Tibial nerve (tissue), 4 donors: ENCODE results near the gene NCAPH2. TPM values are rescaled to one million over a fixed set of nuclear protein-coding genes. Genes with fewer than 3 reads are reported as not detected.
"Not testable (repeated sequence)": the region's sequence is repeated elsewhere in the genome, so short reads cannot be mapped to it uniquely, and the experiment has no call there.

Experiments used
- DNase-seq, 2 donors: peaks; one replicate each; pipeline ENCODE4 v3.0.0-alpha.2; 2019; ENCODE audit warnings: low spot score in 2 of 2
- H3K27ac ChIP-seq, 4 donors: fragments of 200-600 bp; sonication (generic) in 3 of 4; one replicate each; pipeline ENCODE4 v1.5.1; 2017 to 2019; ENCODE audit warnings: mild to moderate bottlenecking in 1 of 4
- H3K27me3 ChIP-seq, 2 donors: fragments of 200-600 bp; sonication (generic) in 1 of 2; one replicate each; pipeline versions ENCODE4 v1.5.1 to v1.6.0; 2017 to 2019
- H3K36me3 ChIP-seq, 3 donors: fragments of 200-600 bp; sonication (generic); one replicate each; pipeline ENCODE4 v1.5.1; 2018 to 2019
- H3K4me1 ChIP-seq, 4 donors: fragments of 200-600 bp; sonication (generic) in 3 of 4; one replicate each; pipeline ENCODE4 v1.5.1; 2017 to 2019
- H3K4me3 ChIP-seq, 4 donors: fragments of 200-600 bp; sonication (generic) in 3 of 4; one replicate each; pipeline ENCODE4 v1.5.1; 2017 to 2019; ENCODE audit warnings: mild to moderate bottlenecking in 1 of 4, moderate library complexity in 1 of 4
- H3K9me3 ChIP-seq, 4 donors: fragments of 200-600 bp; sonication (generic) in 3 of 4; one replicate each; pipeline ENCODE4 v1.5.1; 2017 to 2019
- CTCF ChIP-seq, 5 experiments: fragments of 200-600 bp in 3 of 5; fragments of 450-650 bp in 2 of 5; sonication (generic) in 3 of 5; IDR thresholded peaks; one replicate each; pipeline ENCODE4 v1.5.1; 2016 to 2019; ENCODE audit warnings: antibody characterized with exemption in 5 of 5, mild to moderate bottlenecking in 3 of 5, moderate library complexity in 2 of 5
- EP300 ChIP-seq, 2 donors: sonication (generic); formaldehyde crosslinking; IDR thresholded peaks; one replicate each; pipeline ENCODE4 v1.6.1; 2017; ENCODE audit warnings: antibody characterized with exemption in 2 of 2, mild to moderate bottlenecking in 1 of 2
- POLR2A ChIP-seq, 2 donors: fragments of 450-650 bp; IDR thresholded peaks; one replicate each; pipeline ENCODE4 v1.6.1; 2017; ENCODE audit warnings: antibody characterized with exemption in 2 of 2, mild to moderate bottlenecking in 2 of 2, moderate library complexity in 2 of 2
- WGBS, 2 donors: methylation state at CpG; one replicate each; pipeline ENCODE4 v1.1.5; 2018; 5-methylcytosine and 5-hydroxymethylcytosine counted together
- total RNA-seq, 4 donors: library from RNA; depleted of rRNA; stranded (reverse); fragments of >200 nt; gene quantifications; one replicate each; pipeline ENCODE4 v1.1.0, GENCODE V29; 2016

The NCAPH2 gene
- total RNA-seq, 4 donors from 2014 or later = 43.9 to 57.3 (median 45.0) TPM

- H3K9me3 ChIP-seq, H3K4me3 ChIP-seq, H3K36me3 ChIP-seq: not testable (repeated sequence)
- H3K27me3 ChIP-seq = peaks cover 3 to 59% of the 10 kb centered on the region in 2 donors
- peak overlapping the region in 3 of 4 donors; percentile 44 to 52 (median 49) for H3K27ac ChIP-seq
- WGBS, 2 donors = 48 to 50% methylated on average over 21 of the region's 21 CpGs
- peaks cover 0 to 47% (median 32%) of the 10 kb centered on the region in 4 donors for H3K4me1 ChIP-seq
- peak in 1 of 2 donors; percentile 25 for DNase-seq
- TF ChIP-seq POLR2A (IDR thresholded peaks at IDR 0.05) = peak; percentile 22 to 25
- TF ChIP-seq EP300 (IDR thresholded peaks at IDR 0.05) = peak in 1 of 2 donors; percentile 50
Observed at GRCh38 chr22:50533856-50534711, 26.1 kb downstream of the NCAPH2 start.

GRCh38 chr22:50535113-50535512 is 27.1 kb downstream of the NCAPH2 start:
- peaks cover 3 to 53% of the 10 kb centered on the region in 2 donors for H3K27me3 ChIP-seq
- TF ChIP-seq CTCF (IDR thresholded peaks at IDR 0.05) (no peak), EP300 (IDR thresholded peaks at IDR 0.05) (no peak), POLR2A (IDR thresholded peaks at IDR 0.05) (no peak)
- H3K36me3 ChIP-seq = no peaks in the 10 kb centered on the region
- H3K9me3 ChIP-seq = no peaks in the 10 kb centered on the region
- no peak overlapping the region for H3K27ac ChIP-seq
- 85 to 88% methylated on average over 8 of the region's 8 CpGs for WGBS, 2 donors
- H3K4me3 ChIP-seq = no peak overlapping the region
- DNase-seq = no peak
- H3K4me1 ChIP-seq = peaks cover 0 to 44% (median 36%) of the 10 kb centered on the region in 4 donors

DNA sequence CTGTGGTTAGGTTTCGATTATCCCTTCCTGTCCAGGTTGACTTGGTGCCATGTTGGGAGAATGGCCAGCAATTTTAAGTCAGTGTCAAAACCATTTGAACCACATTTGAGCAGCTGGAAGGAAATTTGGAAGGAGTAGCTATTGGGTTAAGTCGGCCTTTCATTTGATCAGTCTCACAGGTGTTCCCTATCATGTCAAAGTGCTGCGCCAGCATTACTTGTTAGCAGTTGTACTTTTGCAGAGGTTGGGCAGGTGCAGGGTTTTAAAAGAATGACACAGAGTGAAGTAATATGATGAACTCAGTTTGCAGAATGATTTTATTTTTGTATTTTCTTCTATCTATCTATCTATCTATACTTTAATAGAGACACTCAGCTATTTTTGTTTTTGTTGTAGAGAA is 28.2 kb downstream of the NCAPH2 start:
- Histone ChIP-seq H3K4me1 (peaks cover 0 to 41% (median 28%) of the 10 kb centered on the region in 4 donors), H3K9me3 (no peaks in the 10 kb centered on the region), H3K27me3 (peaks cover 3 to 42% of the 10 kb centered on the region in 2 donors), H3K27ac (no peak overlapping the region), H3K4me3 (no peak overlapping the region), H3K36me3 (no peaks in the 10 kb centered on the region)
- DNase-seq = no peak
- TF ChIP-seq EP300 (IDR thresholded peaks at IDR 0.05) = no peak
- TF ChIP-seq POLR2A (IDR thresholded peaks at IDR 0.05) = no peak
- 78 to 89% methylated on average over 3 of the region's 3 CpGs for whole genome bisulfite sequencing, 2 donors

DNA sequence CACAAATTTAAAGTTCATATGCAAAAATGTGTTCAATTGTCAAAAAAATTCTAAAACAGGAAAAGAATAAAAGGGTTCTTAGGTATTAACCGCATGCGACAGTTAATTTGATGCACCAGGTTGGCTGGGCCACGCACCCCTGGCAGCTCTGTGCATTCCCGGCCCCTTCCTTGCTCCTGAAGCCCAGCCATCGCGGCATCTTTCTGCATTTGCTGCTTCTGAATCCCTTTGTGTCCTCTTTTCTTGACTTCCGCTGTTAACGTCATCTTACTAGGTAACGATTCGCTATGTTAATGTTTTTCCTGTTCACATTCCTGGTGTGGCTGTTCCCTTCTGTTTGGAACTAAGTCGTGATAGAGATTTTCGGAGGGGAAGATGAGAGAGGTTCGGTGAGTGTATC is 29.7 kb downstream of the NCAPH2 start:
- H3K4me3 ChIP-seq = no peak overlapping the region
- 80 to 84% methylated on average over 13 of the region's 13 CpGs for WGBS, 2 donors
- H3K9me3 ChIP-seq = no peaks in the 10 kb centered on the region
- H3K27ac ChIP-seq = peak overlapping the region in 3 of 4 donors; percentile 80 to 89 (median 82)
- H3K36me3 ChIP-seq = no peaks in the 10 kb centered on the region
- no peak for TF ChIP-seq EP300 (IDR thresholded peaks at IDR 0.05)
- TF ChIP-seq CTCF (IDR thresholded peaks at IDR 0.05) = no peak
- no peak for TF ChIP-seq POLR2A (IDR thresholded peaks at IDR 0.05)
- no peak for DNase-seq
- H3K27me3 ChIP-seq = peaks cover 0 to 26% of the 10 kb centered on the region in 2 donors
- H3K4me1 ChIP-seq = peaks cover 0 to 30% (median 17%) of the 10 kb centered on the region in 4 donors

GRCh38 chr22:50540381-50540780 is 32.4 kb downstream of the NCAPH2 start:
- no peak for TF ChIP-seq CTCF (IDR thresholded peaks at IDR 0.05)
- Histone ChIP-seq H3K9me3 (no peaks in the 10 kb centered on the region), H3K36me3 (no peaks in the 10 kb centered on the region), H3K27me3 (peaks cover 0 to 18% of the 10 kb centered on the region in 2 donors), H3K4me3 (no peak overlapping the region), H3K27ac (peak overlapping the region in 3 of 4 donors; percentile 80 to 89 (median 83)), H3K4me1 (peaks cover 0 to 37% (median 25%) of the 10 kb centered on the region in 4 donors)
- DNase-seq = no peak
- whole genome bisulfite sequencing, 2 donors = 82 to 85% methylated on average over 10 of the region's 10 CpGs

DNA sequence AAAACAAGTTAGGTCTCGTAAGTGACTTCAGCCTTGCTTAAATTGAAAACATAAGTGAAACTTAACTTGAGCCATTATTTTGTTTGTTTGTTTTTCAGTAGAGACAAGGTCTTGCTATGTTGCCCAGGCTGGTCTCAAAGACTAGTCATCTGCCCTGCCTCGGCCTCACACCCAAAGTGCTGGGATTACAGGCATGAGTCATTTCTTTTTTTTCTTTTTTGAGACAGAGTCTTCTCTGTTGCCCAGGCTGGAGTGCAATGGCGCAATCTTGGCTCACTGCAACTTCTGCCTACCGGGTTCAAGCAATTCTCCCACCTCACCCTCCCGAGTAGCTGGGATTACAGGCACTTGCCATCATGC is 33.6 kb downstream of the NCAPH2 start:
- H3K27me3 ChIP-seq = peaks cover 0 to 31% of the 10 kb centered on the region in 2 donors
- not testable (repeated sequence) for H3K9me3 ChIP-seq, DNase-seq

More for the DNA sequence above, 33.6 kb downstream of the NCAPH2 start:
- H3K27ac ChIP-seq = peak overlapping the region in 3 of 4 donors; percentile 41 to 89 (median 83)
- TF ChIP-seq EP300 (IDR thresholded peaks at IDR 0.05) = peak in 1 of 2 donors; percentile 62
- not testable (repeated sequence) for H3K4me3 ChIP-seq, H3K36me3 ChIP-seq
- peaks cover 0 to 37% (median 25%) of the 10 kb centered on the region in 4 donors for H3K4me1 ChIP-seq
- 39 to 53% methylated on average over 5 of the region's 5 CpGs for WGBS, 2 donors
